NCI-H446 (cell line): Measurements from ENCODE around the gene GPR17.

Source experiments
- DNase-seq, 2 experiments: peaks; one replicate each; lab custom pipeline; 2025; lab: John Stamatoyannopoulos, UW

Gene GPR17

GRCh38 chr2:127629637-127630036, 16.3 kb upstream of the GPR17 start:
- no peak for DNase-seq

GRCh38 chr2:127630096-127630863, 15.7 kb upstream of the GPR17 start:
- DNase-seq: no peak

- DNase-seq: no peak
These were observed 15.0 kb upstream of the GPR17 start for GRCh38 chr2:127630864-127631540.

- DNase-seq: no peak
These were observed 14.4 kb upstream of the GPR17 start for GRCh38 chr2:127631541-127631996.

- no peak for DNase-seq
These were observed 13.9 kb upstream of the GPR17 start for GRCh38 chr2:127631997-127632581.

GRCh38 chr2:127632592-127633489, 13.1 kb upstream of the GPR17 start:
- DNase-seq: no peak

GRCh38 chr2:127633556-127634065, 12.3 kb upstream of the GPR17 start:
- no peak for DNase-seq

- peak in 1 of 2 experiments; percentile 32 for DNase-seq
These were observed 11.8 kb upstream of the GPR17 start for GRCh38 chr2:127634066-127634617.

- no peak for DNase-seq
These were observed 11.2 kb upstream of the GPR17 start for GRCh38 chr2:127634626-127635379.

GRCh38 chr2:127635380-127636237, 10.3 kb upstream of the GPR17 start:
- DNase-seq: no peak

GRCh38 chr2:127636248-127637235, 9.4 kb upstream of the GPR17 start:
- DNase-seq: no peak

- DNase-seq: no peak
These were observed 8.7 kb upstream of the GPR17 start for GRCh38 chr2:127637236-127637630.

- DNase-seq: no peak
These were observed 8.2 kb upstream of the GPR17 start for GRCh38 chr2:127637725-127638252.

- no peak for DNase-seq
These were observed 7.4 kb upstream of the GPR17 start for GRCh38 chr2:127638361-127639110.

- DNase-seq: no peak
These were observed 6.9 kb upstream of the GPR17 start for GRCh38 chr2:127639111-127639474.

GRCh38 chr2:127640082-127641072, 5.6 kb upstream of the GPR17 start:
- no peak for DNase-seq
